ENCODE measurements around the gene NR5A2.

Gene NR5A2

DNA sequence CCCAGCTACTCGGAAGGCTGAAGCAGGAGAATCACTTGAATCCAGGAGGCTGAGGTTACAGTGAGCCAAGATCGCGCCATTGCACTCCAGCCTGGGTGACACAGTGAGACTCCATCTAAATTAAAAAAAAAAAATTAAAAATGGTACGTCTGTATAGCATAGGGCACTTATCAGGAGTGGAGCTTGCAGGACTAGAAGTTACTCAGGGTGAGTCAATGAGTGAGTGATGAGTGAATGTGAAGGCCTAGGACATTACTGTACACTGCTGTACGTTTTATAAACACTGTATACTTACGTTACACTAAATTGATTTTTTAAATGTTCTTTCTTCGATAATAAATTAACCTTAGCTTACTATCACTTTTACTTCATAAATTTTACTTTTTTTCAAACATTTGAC, 183.6 kb downstream of the NR5A2 start:
- no peak for DNase-seq

DNA sequence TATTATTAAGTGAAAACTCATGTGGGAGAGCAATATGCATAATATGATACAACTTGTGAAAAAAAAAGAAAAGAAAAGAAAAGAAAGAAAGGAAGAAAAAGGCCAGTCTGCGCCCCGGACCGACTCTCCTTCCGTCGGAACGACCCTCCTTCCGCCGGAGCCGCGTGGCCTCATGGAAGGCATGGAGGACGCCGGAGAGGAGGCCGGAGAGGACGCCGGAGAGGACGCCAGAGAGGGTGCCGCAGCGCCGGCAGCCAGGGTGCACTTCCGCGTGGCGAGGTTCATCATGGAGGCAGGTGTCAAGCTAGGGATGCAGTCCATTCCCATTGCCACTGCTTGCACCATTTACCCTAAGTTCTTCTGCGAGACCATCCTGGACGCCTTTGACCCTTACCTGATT, 185.9 kb downstream of the NR5A2 start:
- DNase-seq = no peak

DNA sequence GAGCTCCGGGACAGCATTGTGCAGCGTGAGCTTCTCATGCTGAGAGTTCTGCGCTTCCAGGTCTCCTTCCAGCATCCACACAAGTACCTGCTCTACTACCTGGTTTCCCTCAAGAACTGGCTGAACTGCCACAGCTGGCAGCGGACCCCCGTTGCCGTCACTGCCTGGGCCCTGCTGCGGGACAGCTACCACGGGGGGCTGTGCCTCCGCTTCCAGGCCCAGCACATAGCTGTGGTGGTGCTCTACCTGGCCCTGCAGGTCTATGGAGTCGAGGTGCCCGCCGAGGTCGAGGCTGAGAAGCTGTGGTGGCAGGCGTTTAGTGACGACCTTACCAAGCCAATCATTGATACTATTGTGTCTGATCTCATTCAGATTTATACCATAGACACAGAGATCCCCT, 186.4 kb downstream of the NR5A2 start:
- DNase-seq = no peak

- no peak for DNase-seq
These were observed 187.8 kb downstream of the NR5A2 start for GRCh38 chr1:200215350-200215749.

GRCh38 chr1:200217703-200218102, 190.2 kb downstream of the NR5A2 start:
- no peak for DNase-seq

DNA sequence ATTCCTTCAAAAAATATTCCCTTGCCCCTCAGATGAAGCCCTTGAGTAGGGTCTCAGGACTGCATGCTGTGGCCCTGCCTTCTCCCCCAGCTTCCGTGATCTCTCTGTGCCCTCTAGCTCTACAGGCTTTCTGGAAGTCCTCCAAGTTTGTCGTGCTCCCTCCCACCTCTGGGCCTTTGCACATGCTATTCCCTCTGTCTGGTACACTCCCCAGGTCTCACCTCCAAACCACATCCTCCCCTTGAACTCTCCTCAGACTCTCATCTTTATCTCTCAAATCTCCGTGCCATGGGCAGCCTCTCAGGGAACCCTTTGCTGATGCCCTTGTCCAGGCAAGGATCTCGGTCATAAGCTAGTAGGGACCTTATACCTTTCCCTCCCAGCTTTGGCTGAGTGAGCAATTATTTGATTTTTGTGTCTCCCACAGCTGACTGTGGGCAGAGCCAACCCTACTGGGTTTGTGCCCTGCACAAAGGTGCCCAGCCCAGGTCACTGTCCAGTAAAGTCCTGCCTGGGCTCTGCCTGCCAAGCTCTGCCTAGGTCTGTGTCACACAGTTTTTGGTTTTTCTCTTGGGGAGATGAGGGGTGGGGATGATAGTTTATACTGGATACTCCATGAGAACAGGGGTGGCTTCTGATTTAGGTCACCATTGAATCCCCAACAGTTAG, 194.2 kb downstream of the NR5A2 start:
- no peak for DNase-seq

- DNase-seq = no peak
These were observed 195.7 kb downstream of the NR5A2 start for GRCh38 chr1:200223207-200223606.

GRCh38 chr1:200223613-200224012, 196.1 kb downstream of the NR5A2 start:
- no peak for DNase-seq

GRCh38 chr1:200224315-200224714, 196.8 kb downstream of the NR5A2 start:
- DNase-seq = no peak

DNA sequence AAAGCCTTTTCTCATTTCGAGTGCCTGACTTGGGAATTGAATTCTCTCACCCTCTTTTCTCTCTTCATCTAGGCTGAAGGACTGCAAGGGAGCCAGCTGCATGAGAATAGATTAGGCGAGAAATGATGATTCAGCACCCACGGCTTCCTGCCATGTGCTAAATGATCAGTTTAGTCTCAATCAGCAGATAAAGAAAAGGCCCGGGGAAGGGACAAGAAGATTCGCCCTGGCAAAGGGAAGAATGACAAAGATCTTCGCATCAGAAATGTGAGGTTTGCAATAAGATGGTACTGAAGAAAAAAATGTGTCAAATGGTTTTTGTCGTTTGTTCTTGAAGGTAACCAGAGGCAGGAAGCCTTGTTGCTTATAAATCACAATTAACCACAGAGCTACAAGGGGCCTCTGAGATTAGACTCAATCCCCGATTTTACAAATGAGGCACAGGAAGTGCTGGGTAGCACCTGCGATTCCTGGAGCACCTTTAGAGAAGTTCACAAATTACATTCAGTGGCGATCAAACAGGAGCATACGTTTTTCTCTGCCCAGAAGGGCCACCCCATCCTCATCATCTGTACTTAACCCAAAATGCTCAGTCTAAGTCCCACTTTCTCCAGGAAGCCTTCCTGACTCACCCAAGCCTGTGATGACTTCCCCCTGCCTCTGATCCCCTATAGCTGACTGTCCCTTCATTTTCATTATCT, 198.9 kb downstream of the NR5A2 start:
- peak; percentile 35 for DNase-seq

- no peak for DNase-seq
These were observed 199.4 kb downstream of the NR5A2 start for GRCh38 chr1:200226969-200227303.

Measured in eye (tissue), 1 donor.